GM12891 (cell line): ENCODE data around the gene NECTIN4. TPM values are rescaled to one million over a fixed set of nuclear protein-coding genes. Genes with fewer than 3 reads are reported as not detected.

Source experiments
- DNase-seq: peaks from one replicate; pipeline ENCODE4 v3.0.0; 2011; ENCODE audit warnings: low spot score; ENCODE audit not compliant: insufficient read length
- FAIRE-seq: peaks from 2 replicates; lab custom pipeline; 2011; peaks lifted over from hg19 to GRCh38; lab: Jason Lieb, UNC
- PAX5 ChIP-seq: IDR thresholded peaks from 2 replicates; pipeline ENCODE4 v1.6.1; 2011; ENCODE audit warnings: low read length, moderate library complexity, mild to moderate bottlenecking; ENCODE audit not compliant: insufficient read depth, severe bottlenecking
- POLR2A ChIP-seq: IDR thresholded peaks from 2 replicates; pipeline ENCODE4 v1.6.1; 2011; ENCODE audit warnings: low read depth, low read length, control low read depth
- POLR2AphosphoS5 ChIP-seq: IDR thresholded peaks from 2 replicates; pipeline ENCODE4 v1.6.1; 2011; ENCODE audit warnings: low read depth, low read length, control low read depth
- POU2F2 ChIP-seq: IDR thresholded peaks from 2 replicates; pipeline ENCODE4 v1.6.1; 2011; ENCODE audit warnings: low read depth, mild to moderate bottlenecking, control low read depth, low read length, moderate library complexity
- SPI1 ChIP-seq: IDR thresholded peaks from 2 replicates; pipeline ENCODE4 v1.6.1; 2011; ENCODE audit warnings: low read depth, low read length, control low read depth
- TAF1 ChIP-seq: IDR thresholded peaks from 2 replicates; pipeline ENCODE4 v1.6.1; 2011; ENCODE audit warnings: low read depth, low read length, control low read depth
- polyA plus RNA-seq: library from polyadenylated mRNA; unstranded; fragments of >200 nt; gene quantifications from one replicate; pipeline ENCODE4 v1.2.1, GENCODE V29; 2012; ENCODE audit warnings: low read depth, missing spikeins, inconsistent platforms; ENCODE audit not compliant: missing spikeins

NECTIN4 gene
- polyA plus RNA-seq, result 0.28 TPM

DNA sequence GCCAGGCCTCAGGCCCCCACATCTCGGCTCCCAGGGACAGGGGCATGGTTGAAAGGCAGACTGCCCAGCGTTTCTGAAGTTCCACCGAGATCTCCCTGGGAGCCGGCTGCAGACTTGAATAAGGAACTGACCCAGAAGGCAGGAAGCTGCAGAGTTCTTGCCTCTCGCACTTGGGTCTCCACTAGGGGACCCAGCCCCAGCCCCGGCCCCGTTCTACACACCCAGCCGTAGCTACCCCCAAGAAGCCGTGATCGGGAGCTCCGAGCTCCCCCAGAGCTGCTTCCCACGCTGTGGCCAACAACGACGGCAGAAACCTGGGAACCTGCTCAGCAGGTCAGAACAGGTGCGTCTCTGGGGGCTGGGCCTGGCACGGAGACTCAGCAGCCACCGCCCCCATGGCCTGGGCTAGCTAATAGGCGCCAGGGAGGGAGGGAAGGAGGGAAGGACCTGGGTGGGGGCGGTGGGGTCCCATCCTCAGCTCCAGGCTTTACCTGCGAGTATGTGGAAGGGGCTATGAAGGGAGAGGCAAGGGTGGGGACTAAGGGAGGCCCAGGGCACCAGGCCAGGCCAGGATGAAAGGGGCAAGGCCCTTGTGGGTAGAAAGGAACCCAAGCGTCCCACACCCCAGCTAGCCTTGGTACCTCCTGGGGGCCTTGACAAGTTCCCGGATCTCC is at the start of gene NECTIN4:
Gene NECTIN4, minus strand, starts transcription at position 308 of the 674 bp plus-strand sequence. Its CDS starts 262 bp downstream, at position 46.
- FAIRE-seq, result no peak
- no peak for DNase-seq
- TF ChIP-seq POLR2AphosphoS5, result no peak
- TF ChIP-seq TAF1, result no peak
- no peak for TF ChIP-seq POU2F2
- TF ChIP-seq PAX5, result no peak
- TF ChIP-seq SPI1, result no peak
- no peak for TF ChIP-seq POLR2A

DNA sequence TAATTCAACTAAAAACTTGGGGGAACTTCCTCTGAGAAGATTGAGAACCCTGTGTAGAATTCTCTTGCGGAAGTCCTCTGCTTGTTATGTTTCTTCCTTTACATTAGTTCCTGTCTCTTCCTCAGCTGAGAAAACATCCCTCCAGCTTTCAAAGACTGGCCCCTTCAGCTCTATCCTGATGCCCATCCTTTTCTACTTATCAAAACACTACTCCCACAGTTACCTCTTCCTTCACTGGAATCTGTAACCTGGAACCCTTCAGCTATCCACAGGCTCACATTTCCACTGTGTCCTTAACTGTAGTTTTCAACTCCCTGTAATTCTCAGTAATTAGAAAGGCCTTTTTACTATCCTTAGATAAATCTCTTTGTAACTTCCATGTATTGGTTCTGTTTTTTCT is 49.1 kb upstream of the NECTIN4 start:
- FAIRE-seq (no peak), DNase-seq (no peak)

GRCh38 chr1:161137881-161138280 is 48.5 kb upstream of the NECTIN4 start:
- TF ChIP-seq SPI1 (no peak), POU2F2 (no peak), TAF1 (no peak), PAX5 (no peak), POLR2A (no peak), POLR2AphosphoS5 (no peak)
- FAIRE-seq, result no peak
- DNase-seq, result no peak

More for the DNA sequence above, 49.1 kb upstream of the NECTIN4 start:
- TF ChIP-seq PAX5 (no peak), TAF1 (no peak), SPI1 (no peak), POLR2AphosphoS5 (no peak), POU2F2 (no peak), POLR2A (no peak)

GRCh38 chr1:161133220-161133740 is 43.9 kb upstream of the NECTIN4 start:
- TF ChIP-seq TAF1 (0 out of 2 replicates have a peak, but pooled peaks have one; percentile 7), POLR2A (no peak)
- FAIRE-seq, result no peak
- no peak for DNase-seq

GRCh38 chr1:161132410-161133219 is 43.3 kb upstream of the NECTIN4 start, which contains the start of gene DEDD:
Gene DEDD, minus strand, starts transcription at chr1:161132667. Its CDS starts 8,205 bp downstream, at chr1:161124462.
- peak; percentile 85 for FAIRE-seq
- TF ChIP-seq TAF1, result 0 out of 2 replicates have a peak, but pooled peaks have one; percentile 11
- TF ChIP-seq POLR2A, result no peak
- no peak for TF ChIP-seq POLR2AphosphoS5

GRCh38 chr1:161131523-161132409 is 42.4 kb upstream of the NECTIN4 start:
- FAIRE-seq (no peak), DNase-seq (no peak)

More at GRCh38 chr1:161132410-161133219, 43.3 kb upstream of the NECTIN4 start, which contains the start of gene DEDD:
- peak; percentile 89 for DNase-seq

GRCh38 chr1:161130266-161130665 is 40.9 kb upstream of the NECTIN4 start:
- TF ChIP-seq POLR2AphosphoS5, result no peak
- no peak for TF ChIP-seq TAF1
- no peak for TF ChIP-seq SPI1
- no peak for TF ChIP-seq POU2F2
- no peak for TF ChIP-seq PAX5
- TF ChIP-seq POLR2A, result no peak
- DNase-seq (no peak), FAIRE-seq (no peak)

More at GRCh38 chr1:161131523-161132409, 42.4 kb upstream of the NECTIN4 start:
- no peak for TF ChIP-seq TAF1
- no peak for TF ChIP-seq SPI1
- TF ChIP-seq POLR2AphosphoS5, result no peak
- TF ChIP-seq POU2F2, result no peak
- no peak for TF ChIP-seq PAX5
- TF ChIP-seq POLR2A, result no peak

GRCh38 chr1:161128591-161129420 is 39.4 kb upstream of the NECTIN4 start:
- FAIRE-seq, result no peak

DNA sequence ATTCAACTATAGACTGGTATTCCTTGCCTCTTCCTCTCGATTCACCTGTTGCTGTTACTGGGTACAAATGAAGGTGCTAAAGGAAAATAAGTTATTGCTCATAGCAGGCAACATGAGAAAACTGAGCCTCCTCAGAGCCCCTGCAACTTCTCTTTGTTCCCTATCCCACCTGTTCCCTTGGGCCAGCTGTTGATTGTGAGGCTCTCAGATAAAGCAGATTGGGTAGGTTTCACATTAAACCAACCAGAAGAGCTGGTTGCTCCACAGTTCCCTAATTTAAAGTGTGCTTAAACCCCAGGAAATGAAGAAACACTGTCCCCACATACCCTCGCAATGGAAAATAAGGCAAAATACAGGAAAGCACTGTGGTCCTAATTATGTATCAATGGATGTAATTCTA is 38.3 kb upstream of the NECTIN4 start:
- FAIRE-seq (no peak), DNase-seq (no peak)
- TF ChIP-seq PAX5 (no peak), POU2F2 (no peak), TAF1 (no peak), SPI1 (no peak), POLR2A (no peak), POLR2AphosphoS5 (no peak)

More at GRCh38 chr1:161128591-161129420, 39.4 kb upstream of the NECTIN4 start:
- no peak for TF ChIP-seq TAF1
- no peak for DNase-seq
